Measurements from ENCODE around the gene ADGRD1. TPM values are rescaled to one million over a fixed set of nuclear protein-coding genes. Genes with fewer than 3 reads are reported as not detected.

Gene ADGRD1
- total RNA-seq, 4 donors from 2014 or later: 28.2 to 52.4 (median 41.8) TPM

DNA sequence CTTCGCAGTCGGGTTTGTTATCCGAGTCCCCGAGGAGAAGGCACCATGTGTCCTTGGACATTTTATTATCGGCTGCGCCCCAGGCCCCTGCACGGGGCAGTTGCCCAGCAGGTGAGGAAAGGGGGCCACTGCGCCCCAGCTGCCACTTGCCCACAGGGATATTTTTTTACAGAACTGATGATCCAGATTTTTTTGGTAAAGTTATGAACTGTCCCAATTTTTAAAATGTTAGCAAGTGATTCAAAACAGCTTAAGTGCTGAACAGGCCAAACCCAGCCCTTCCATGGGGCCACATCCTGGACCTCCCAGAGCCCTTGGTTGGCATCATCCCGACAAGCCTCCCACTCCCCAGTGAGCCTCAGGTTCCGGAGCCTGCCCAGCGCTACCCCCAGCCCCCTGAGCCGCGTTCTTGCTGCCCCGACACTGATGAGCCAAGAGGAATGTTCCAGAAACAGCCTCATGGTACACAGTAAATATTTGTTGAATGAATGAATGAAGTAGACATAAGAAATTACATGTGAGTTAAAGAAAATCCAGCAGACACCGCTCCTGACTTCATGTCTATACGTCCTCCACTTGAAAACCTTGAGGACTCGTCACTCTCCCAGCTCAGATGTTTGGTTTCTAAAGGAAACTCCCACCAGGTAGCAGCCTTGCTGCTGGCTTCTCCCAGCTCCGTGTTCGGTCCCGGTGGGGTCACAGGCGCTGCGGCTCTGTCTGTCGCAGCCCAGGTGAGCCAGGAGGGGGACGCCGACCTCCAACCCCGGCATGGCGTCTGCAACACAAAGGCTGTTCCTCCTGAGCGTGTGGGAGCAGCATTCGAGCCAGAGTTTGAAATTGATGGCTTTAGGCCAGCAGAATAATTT is 88.5 kb downstream of the ADGRD1 start:
- Histone ChIP-seq H3K4me1 (peaks cover 0 to 17% (median 9%) of the 10 kb centered on the region in 4 donors), H3K36me3 (peaks cover 0 to 29% (median 14%) of the 10 kb centered on the region in 4 donors), H3K27me3 (no peaks in the 10 kb centered on the region), H3K4me3 (no peak overlapping the region), H3K27ac (replicated peaks in 1 of 4) (no peak overlapping the region), H3K9me3 (no peaks in the 10 kb centered on the region)
- no peak for DNase-seq (ENCODE audit: extremely low spot score)
- WGBS: 77% methylated on average over 27 of the region's 29 CpGs
- TF ChIP-seq POLR2A (IDR thresholded peaks at IDR 0.05; ENCODE audit: low read depth) (no peak), POLR2AphosphoS5 (IDR thresholded peaks at IDR 0.05) (no peak), EP300 (IDR thresholded peaks at IDR 0.05) (no peak)
- TF ChIP-seq, protein P1, sequence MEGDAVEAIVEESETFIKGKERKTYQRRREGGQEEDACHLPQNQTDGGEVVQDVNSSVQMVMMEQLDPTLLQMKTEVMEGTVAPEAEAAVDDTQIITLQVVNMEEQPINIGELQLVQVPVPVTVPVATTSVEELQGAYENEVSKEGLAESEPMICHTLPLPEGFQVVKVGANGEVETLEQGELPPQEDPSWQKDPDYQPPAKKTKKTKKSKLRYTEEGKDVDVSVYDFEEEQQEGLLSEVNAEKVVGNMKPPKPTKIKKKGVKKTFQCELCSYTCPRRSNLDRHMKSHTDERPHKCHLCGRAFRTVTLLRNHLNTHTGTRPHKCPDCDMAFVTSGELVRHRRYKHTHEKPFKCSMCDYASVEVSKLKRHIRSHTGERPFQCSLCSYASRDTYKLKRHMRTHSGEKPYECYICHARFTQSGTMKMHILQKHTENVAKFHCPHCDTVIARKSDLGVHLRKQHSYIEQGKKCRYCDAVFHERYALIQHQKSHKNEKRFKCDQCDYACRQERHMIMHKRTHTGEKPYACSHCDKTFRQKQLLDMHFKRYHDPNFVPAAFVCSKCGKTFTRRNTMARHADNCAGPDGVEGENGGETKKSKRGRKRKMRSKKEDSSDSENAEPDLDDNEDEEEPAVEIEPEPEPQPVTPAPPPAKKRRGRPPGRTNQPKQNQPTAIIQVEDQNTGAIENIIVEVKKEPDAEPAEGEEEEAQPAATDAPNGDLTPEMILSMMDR (IDR thresholded peaks at IDR 0.05): no peak
- intact Hi-C loops (cut with DNase I): no loop called here

DNA sequence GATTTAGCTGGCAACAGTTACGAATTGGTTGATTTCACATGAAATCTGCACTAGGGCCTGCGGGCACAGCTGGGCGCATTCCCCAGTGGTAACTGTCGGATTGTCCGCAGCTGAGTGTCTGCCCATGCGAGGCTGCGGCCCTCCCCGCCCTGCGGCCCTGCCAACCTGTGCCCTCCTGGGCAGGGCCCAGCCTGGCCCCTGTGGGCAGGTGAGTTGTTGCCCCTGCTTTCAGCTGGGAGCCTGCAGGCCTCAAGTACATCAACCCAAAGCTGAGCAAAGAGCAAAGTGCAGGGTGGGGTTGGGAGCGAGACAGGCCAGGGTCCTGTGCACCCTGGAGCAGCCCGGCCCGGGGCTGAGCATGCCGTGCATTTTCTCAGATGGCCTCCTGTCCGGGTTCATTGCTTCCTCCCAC is 89.1 kb downstream of the ADGRD1 start:
- intact Hi-C loops (cut with DNase I): no loop called here
- Histone ChIP-seq H3K36me3 (peaks cover 0 to 29% (median 14%) of the 10 kb centered on the region in 4 donors), H3K27ac (replicated peaks in 1 of 4) (no peak overlapping the region), H3K27me3 (no peaks in the 10 kb centered on the region), H3K4me3 (no peak overlapping the region), H3K4me1 (peaks cover 3 to 23% (median 15%) of the 10 kb centered on the region in 4 donors), H3K9me3 (no peaks in the 10 kb centered on the region)
- TF ChIP-seq EP300 (IDR thresholded peaks at IDR 0.05) (no peak), POLR2AphosphoS5 (IDR thresholded peaks at IDR 0.05) (no peak), POLR2A (IDR thresholded peaks at IDR 0.05; ENCODE audit: low read depth) (no peak)
- TF ChIP-seq, protein P1 (IDR thresholded peaks at IDR 0.05): no peak
- no peak for DNase-seq (ENCODE audit: extremely low spot score)
- WGBS: 73% methylated on average over 3 of the region's 14 CpGs

DNA sequence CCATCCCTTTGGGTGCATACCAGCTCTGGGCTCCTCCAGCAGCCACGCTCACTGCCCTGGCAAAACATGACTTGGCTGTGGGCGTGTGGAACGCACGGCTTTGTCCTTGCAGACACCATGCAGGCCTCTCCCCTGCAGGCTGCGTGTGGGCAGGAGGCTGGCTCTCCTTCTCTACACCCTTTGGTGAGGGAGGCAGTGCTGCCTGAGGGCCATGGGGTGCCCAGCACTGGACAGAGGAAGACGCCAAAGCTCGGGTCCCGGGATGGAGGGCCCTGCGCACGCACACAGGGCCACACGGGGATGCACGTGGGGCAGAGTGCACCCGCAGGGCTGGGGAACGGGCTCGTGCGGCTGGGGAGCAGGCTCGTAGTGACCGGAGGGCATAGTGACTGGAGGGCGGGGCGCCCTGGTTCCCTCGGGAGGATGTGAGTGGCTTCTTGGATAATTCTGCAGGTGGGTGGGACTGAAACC is 89.7 kb downstream of the ADGRD1 start:
- peaks cover 9 to 27% (median 21%) of the 10 kb centered on the region in 4 donors for H3K4me1 ChIP-seq
- no peak overlapping the region for H3K4me3 ChIP-seq
- intact Hi-C loops (cut with DNase I): no loop called here
- no peak for DNase-seq (ENCODE audit: extremely low spot score)
- H3K36me3 ChIP-seq: peaks cover 0 to 29% (median 14%) of the 10 kb centered on the region in 4 donors
- H3K27me3 ChIP-seq: no peaks in the 10 kb centered on the region
- TF ChIP-seq POLR2AphosphoS5 (IDR thresholded peaks at IDR 0.05): no peak
- no peak overlapping the region for H3K27ac ChIP-seq (replicated peaks in 1 of 4)
- H3K9me3 ChIP-seq: no peaks in the 10 kb centered on the region
- WGBS: 90% methylated on average over 21 of the region's 21 CpGs

DNA sequence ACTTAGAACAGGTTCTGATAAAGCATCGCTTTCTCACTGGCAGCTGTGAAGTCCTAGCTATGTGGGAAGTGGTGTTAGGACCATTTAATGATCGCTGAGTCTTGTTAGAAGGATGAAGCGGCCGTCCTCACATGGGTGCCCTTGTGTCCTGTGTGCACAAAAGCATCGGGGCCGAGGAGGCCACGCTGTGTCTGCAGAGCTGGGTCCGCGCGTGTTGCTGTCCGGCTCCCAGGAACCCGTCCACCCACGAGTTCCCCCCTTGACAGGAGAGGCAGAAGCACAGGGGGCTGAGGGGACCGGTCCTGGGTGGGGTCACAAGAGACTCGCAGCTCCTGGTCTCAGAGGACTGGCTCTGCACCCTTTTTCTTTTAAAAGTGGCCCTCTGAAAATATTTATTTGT is 90.4 kb downstream of the ADGRD1 start:
- H3K4me1 ChIP-seq: peaks cover 16 to 29% (median 24%) of the 10 kb centered on the region in 4 donors
- TF ChIP-seq POLR2AphosphoS5 (IDR thresholded peaks at IDR 0.05): no peak
- TF ChIP-seq, protein P1 (IDR thresholded peaks at IDR 0.05): no peak
- TF ChIP-seq EP300 (IDR thresholded peaks at IDR 0.05): no peak
- no peak for TF ChIP-seq POLR2A (IDR thresholded peaks at IDR 0.05; ENCODE audit: low read depth)
- no peak for DNase-seq (ENCODE audit: extremely low spot score)
- H3K27ac ChIP-seq (replicated peaks in 1 of 4): no peak overlapping the region
- H3K27me3 ChIP-seq: no peaks in the 10 kb centered on the region
- intact Hi-C loops (cut with DNase I): no loop called here
- H3K9me3 ChIP-seq: no peaks in the 10 kb centered on the region
- 81% methylated on average over 10 of the region's 15 CpGs for WGBS
- H3K4me3 ChIP-seq: no peak overlapping the region
- peaks cover 0 to 29% (median 14%) of the 10 kb centered on the region in 4 donors for H3K36me3 ChIP-seq

DNA sequence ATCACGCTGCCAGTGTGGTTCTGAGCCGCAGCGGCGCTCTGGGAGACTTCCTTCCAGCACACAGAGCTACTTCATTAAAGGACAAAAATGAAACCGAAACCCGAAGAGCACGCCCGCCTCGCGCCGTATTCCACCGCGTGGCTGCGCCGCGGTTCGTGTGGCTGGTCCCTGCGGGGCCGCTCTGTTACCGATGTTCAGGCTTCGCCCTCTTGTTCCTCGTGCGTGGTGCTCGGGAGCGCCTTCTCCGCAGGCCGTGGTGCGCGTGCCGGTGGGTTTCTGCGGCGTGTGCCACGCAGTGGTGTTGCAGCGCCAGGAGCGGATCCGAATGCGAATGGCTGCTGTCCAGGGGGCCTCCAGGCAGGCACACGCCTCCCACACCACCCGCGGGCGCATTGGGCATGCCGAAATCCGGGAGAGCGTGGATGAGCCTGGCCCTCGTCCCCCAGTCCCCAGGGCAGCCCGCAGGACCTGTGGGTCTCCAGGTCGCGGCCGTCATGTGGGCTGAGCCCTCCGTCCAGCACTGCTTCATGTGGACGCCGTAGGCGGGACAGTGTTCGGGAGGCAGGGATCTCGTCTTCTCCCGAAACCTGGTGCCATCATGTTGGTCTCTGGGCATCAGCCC is 91.2 kb downstream of the ADGRD1 start:
- Histone ChIP-seq H3K27ac (replicated peaks in 1 of 4) (no peak overlapping the region), H3K9me3 (no peaks in the 10 kb centered on the region), H3K27me3 (no peaks in the 10 kb centered on the region), H3K4me1 (peaks cover 23 to 30% (median 26%) of the 10 kb centered on the region in 4 donors), H3K36me3 (peaks cover 0 to 29% (median 14%) of the 10 kb centered on the region in 4 donors), H3K4me3 (no peak overlapping the region)
- DNase-seq (ENCODE audit: extremely low spot score): no peak
- intact Hi-C loops (cut with DNase I): no loop called here
- 96% methylated on average over 20 of the region's 56 CpGs for WGBS
- TF ChIP-seq POLR2A (IDR thresholded peaks at IDR 0.05; ENCODE audit: low read depth) (no peak), EP300 (IDR thresholded peaks at IDR 0.05) (no peak), POLR2AphosphoS5 (IDR thresholded peaks at IDR 0.05) (no peak)
- TF ChIP-seq, protein P1 (IDR thresholded peaks at IDR 0.05): no peak

All from esophagus muscularis mucosa (tissue), 4 donors.